ENCODE measurements around the gene S100A14. TPM values are rescaled to one million over a fixed set of nuclear protein-coding genes. Genes with fewer than 3 reads are reported as not detected.

Gene S100A14
- total RNA-seq, 1 donor, result 0.36 TPM

- H2AFZ ChIP-seq (ENCODE audit: low read length), result no peak overlapping the region
- peak overlapping the region; percentile 34 for H3K4me3 ChIP-seq (ENCODE audit: insufficient read depth, low read length)
- peaks cover 24% of the 10 kb centered on the region for H4K20me1 ChIP-seq (ENCODE audit: insufficient read depth, low read length)
- H3K4me2 ChIP-seq (ENCODE audit: insufficient read depth, low read length), result peak overlapping the region; percentile 91
- peak overlapping the region; percentile 58 for H3K27ac ChIP-seq (ENCODE audit: low read depth, low read length)
- peaks cover 33% of the 10 kb centered on the region for H3K36me3 ChIP-seq (ENCODE audit: insufficient read depth, low read length)
- TF ChIP-seq CTCF (IDR thresholded peaks at IDR 0.05; ENCODE audit: extremely low read depth, low read depth, low read length), result no peak
- H3K9me3 ChIP-seq (ENCODE audit: low read depth, low read length), result no peaks in the 10 kb centered on the region
- no peaks in the 10 kb centered on the region for H3K27me3 ChIP-seq (ENCODE audit: insufficient read depth, low read length)
- peaks cover 69% of the 10 kb centered on the region for H3K79me2 ChIP-seq (ENCODE audit: insufficient read depth, low read length)
- peaks cover 37% of the 10 kb centered on the region for H3K4me1 ChIP-seq (ENCODE audit: insufficient read depth, low read length)
- DNase-seq (ENCODE audit: insufficient read length, low spot score, missing footprints), result peak; percentile 27
These were observed 7.9 kb downstream of the S100A14 start for GRCh38 chr1:153608089-153608682.

DNA sequence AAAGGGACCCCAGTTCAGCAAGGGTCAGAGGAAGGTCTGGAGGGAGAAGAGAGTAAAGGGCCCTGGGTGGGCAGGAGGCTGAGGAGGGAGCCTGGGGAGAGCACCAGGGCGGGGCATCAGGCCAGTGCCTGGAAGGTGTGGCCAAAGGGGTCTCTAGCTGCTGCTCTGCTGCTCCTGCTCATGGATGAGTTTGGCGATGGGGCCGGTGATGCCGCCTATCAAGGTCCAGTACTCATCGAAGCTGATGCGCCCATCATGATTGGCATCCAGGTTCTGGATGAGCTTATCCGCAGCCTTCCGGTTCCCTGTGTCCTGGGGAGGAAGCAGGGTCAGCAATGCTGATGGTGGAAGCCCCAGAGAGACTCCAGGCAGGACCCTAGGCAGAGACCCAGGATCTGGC, 8.7 kb downstream of the S100A14 start:
- no peak for TF ChIP-seq CTCF (IDR thresholded peaks at IDR 0.05; ENCODE audit: extremely low read depth, low read depth, low read length)
- no peak overlapping the region for H3K4me3 ChIP-seq (ENCODE audit: insufficient read depth, low read length)
- H2AFZ ChIP-seq (ENCODE audit: low read length), result no peak overlapping the region
- H3K79me2 ChIP-seq (ENCODE audit: insufficient read depth, low read length), result peaks cover 61% of the 10 kb centered on the region
- DNase-seq (ENCODE audit: insufficient read length, low spot score, missing footprints), result peak; percentile 46
- peaks cover 34% of the 10 kb centered on the region for H3K4me1 ChIP-seq (ENCODE audit: insufficient read depth, low read length)
- no peak overlapping the region for H3K4me2 ChIP-seq (ENCODE audit: insufficient read depth, low read length)
- H3K36me3 ChIP-seq (ENCODE audit: insufficient read depth, low read length), result peaks cover 33% of the 10 kb centered on the region
- H3K27ac ChIP-seq (ENCODE audit: low read depth, low read length), result no peak overlapping the region
- no peaks in the 10 kb centered on the region for H3K27me3 ChIP-seq (ENCODE audit: insufficient read depth, low read length)
- H4K20me1 ChIP-seq (ENCODE audit: insufficient read depth, low read length), result peaks cover 24% of the 10 kb centered on the region
- no peaks in the 10 kb centered on the region for H3K9me3 ChIP-seq (ENCODE audit: low read depth, low read length)

GRCh38 chr1:153606194-153606593, 9.9 kb downstream of the S100A14 start:
- no peak for TF ChIP-seq CTCF (IDR thresholded peaks at IDR 0.05; ENCODE audit: extremely low read depth, low read depth, low read length)
- peaks cover 16% of the 10 kb centered on the region for H4K20me1 ChIP-seq (ENCODE audit: insufficient read depth, low read length)
- H2AFZ ChIP-seq (ENCODE audit: low read length), result no peak overlapping the region
- peaks cover 39% of the 10 kb centered on the region for H3K36me3 ChIP-seq (ENCODE audit: insufficient read depth, low read length)
- no peak overlapping the region for H3K4me2 ChIP-seq (ENCODE audit: insufficient read depth, low read length)
- H3K27me3 ChIP-seq (ENCODE audit: insufficient read depth, low read length), result no peaks in the 10 kb centered on the region
- no peak overlapping the region for H3K4me3 ChIP-seq (ENCODE audit: insufficient read depth, low read length)
- peaks cover 29% of the 10 kb centered on the region for H3K4me1 ChIP-seq (ENCODE audit: insufficient read depth, low read length)
- no peak overlapping the region for H3K27ac ChIP-seq (ENCODE audit: low read depth, low read length)
- no peak for DNase-seq (ENCODE audit: insufficient read length, low spot score, missing footprints)
- peaks cover 49% of the 10 kb centered on the region for H3K79me2 ChIP-seq (ENCODE audit: insufficient read depth, low read length)
- no peaks in the 10 kb centered on the region for H3K9me3 ChIP-seq (ENCODE audit: low read depth, low read length)

- Histone ChIP-seq H3K79me2 (ENCODE audit: insufficient read depth, low read length) (peaks cover 18% of the 10 kb centered on the region), H3K4me3 (ENCODE audit: insufficient read depth, low read length) (no peak overlapping the region), H3K4me2 (ENCODE audit: insufficient read depth, low read length) (no peak overlapping the region), H4K20me1 (ENCODE audit: insufficient read depth, low read length) (peaks cover 7% of the 10 kb centered on the region), H3K36me3 (ENCODE audit: insufficient read depth, low read length) (peaks cover 37% of the 10 kb centered on the region), H3K4me1 (ENCODE audit: insufficient read depth, low read length) (peaks cover 14% of the 10 kb centered on the region), H2AFZ (ENCODE audit: low read length) (no peak overlapping the region), H3K9me3 (ENCODE audit: low read depth, low read length) (no peaks in the 10 kb centered on the region), H3K27me3 (ENCODE audit: insufficient read depth, low read length) (no peaks in the 10 kb centered on the region), H3K27ac (ENCODE audit: low read depth, low read length) (no peak overlapping the region)
- no peak for DNase-seq (ENCODE audit: insufficient read length, low spot score, missing footprints)
- no peak for TF ChIP-seq CTCF (IDR thresholded peaks at IDR 0.05; ENCODE audit: extremely low read depth, low read depth, low read length)
These were observed 13.4 kb downstream of the S100A14 start for GRCh38 chr1:153602749-153603148.
